Psoas muscle (tissue), 8 donors: Measurements from ENCODE around the gene ANKRD36C. TPM values are rescaled to one million over a fixed set of nuclear protein-coding genes. Genes with fewer than 3 reads are reported as not detected.
"Not testable (repeated sequence)": the region's sequence is repeated elsewhere in the genome, so short reads cannot be mapped to it uniquely, and the experiment has no call there.

Source experiments
- ATAC-seq, 4 donors: fragments of 200-7000 bp; cut with Tn5 transposase; one replicate each; pipeline ENCODE4 v1.9.1; 2020; ENCODE audit warnings: moderate library complexity in 3 of 4, mild to moderate bottlenecking in 2 of 4
- DNase-seq, 2 donors: peaks; one replicate each; pipeline ENCODE4 v3.0.0-alpha.2; 2020
- H3K27ac ChIP-seq: fragments of 200-600 bp; one replicate; pipeline ENCODE4 v1.8.0; 2022
- H3K27me3 ChIP-seq, 3 donors: fragments of 200-600 bp in 1 of 3; one replicate each; pipeline versions ENCODE4 v1.6.1 to v1.8.0; 2013 to 2022; ENCODE audit warnings: low read length in 2 of 3, mild to moderate bottlenecking in 2 of 3, moderate library complexity in 1 of 3; ENCODE audit not compliant: insufficient read depth in 3 of 3
- H3K36me3 ChIP-seq, 2 donors: fragments of 200-600 bp in 1 of 2; one replicate each; pipeline versions ENCODE4 v1.6.1 to v1.8.0; 2013 to 2022; ENCODE audit warnings: low read depth in 1 of 2, mild to moderate bottlenecking in 1 of 2, moderate library complexity in 1 of 2; ENCODE audit not compliant: insufficient read depth in 1 of 2
- H3K4me1 ChIP-seq: fragments of 200-600 bp; one replicate; pipeline ENCODE4 v1.8.0; 2022
- H3K4me3 ChIP-seq: fragments of 200-600 bp; one replicate; pipeline ENCODE4 v1.8.0; 2022; ENCODE audit warnings: mild to moderate bottlenecking
- H3K9me3 ChIP-seq: fragments of 200-600 bp; one replicate; pipeline ENCODE4 v1.8.0; 2022
- WGBS, 3 donors: extraction: QIAGEN DNeasy Blood & Tissue Kit; methylation state at CpG; one replicate each; pipeline versions ENCODE4 v1.1.6 to v1.1.7; 2013; 5-methylcytosine and 5-hydroxymethylcytosine counted together
- intact Hi-C, 2 donors: fragments of 100-400 bp; cut with DNase I; formaldehyde crosslinking; loops; one replicate each; pipeline versions ENCODE4 v1.11.0 to v1.14.2; 2022
- polyA plus RNA-seq, 3 donors: library from polyadenylated mRNA; stranded (reverse); fragments of 200-250 nt; gene quantifications; one replicate each; pipeline ENCODE4 v1.2.3, GENCODE V29; 2013
- total RNA-seq, 4 donors: library from RNA; stranded (reverse); fragmentation: NEBNext Ultra II Directional in 2 of 4; extraction: Animal tissue kit (Norgen Biotek cat#: 25700) in 2 of 4; gene quantifications; one replicate each; pipeline versions ENCODE4 v1.2.1 to v1.2.4, GENCODE V29; 2021 to 2023
- donor health status: healthy with polysubstance abuse.
- donor health status: DM: no; HTN: no; CAD: no; lungs with moderate emphysema.
- donor health status: Bipolar disorder and iron deficiency.
- donor health status: healthy.
- donor health status: DM: yes; HTN: yes; CAD: no.
- donor health status: DM: no; HTN: no; CAD: no.
- donor health status: DM: no; HTN: no; CAD: no.
- donor health status: DM: yes; HTN: yes; CAD: no.

The ANKRD36C gene
- total and polyA plus RNA-seq, 7 donors, result 0.16 to 5.0 (median 1.1) TPM

GRCh38 chr2:95951662-95952061, 40.0 kb downstream of the ANKRD36C start:
- ATAC-seq, intact Hi-C loops, H3K27ac ChIP-seq, DNase-seq, H3K4me1 ChIP-seq, H3K9me3 ChIP-seq, H3K27me3 ChIP-seq, H3K4me3 ChIP-seq: not testable (repeated sequence)
- peaks cover 0 to 27% of the 10 kb centered on the region in 2 donors for H3K36me3 ChIP-seq
- WGBS, 3 donors, result 44 to 52% (median 50%) methylated on average over 2 of the region's 2 CpGs

DNA sequence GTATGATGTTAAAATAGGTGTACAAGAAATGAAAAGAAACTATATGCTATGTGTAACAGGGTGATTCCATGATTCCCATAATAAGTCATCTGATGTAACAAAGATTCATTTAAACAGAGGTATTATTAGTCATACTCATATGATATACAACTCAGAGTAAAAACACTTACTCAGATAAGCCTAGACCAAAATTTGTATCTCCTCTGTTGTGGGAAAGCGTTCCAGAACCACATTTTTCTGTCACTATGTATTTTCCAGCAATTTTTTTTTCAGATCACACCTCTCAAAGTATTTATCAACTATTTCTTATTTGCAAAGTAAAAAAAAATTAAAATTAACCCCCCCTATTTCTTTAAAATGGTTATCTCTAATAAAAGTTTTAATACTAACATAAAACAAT, 43.6 kb downstream of the ANKRD36C start:
- H3K4me1 ChIP-seq, intact Hi-C loops, H3K9me3 ChIP-seq, H3K27ac ChIP-seq, DNase-seq, H3K4me3 ChIP-seq, H3K27me3 ChIP-seq, ATAC-seq: not testable (repeated sequence)
- peaks cover 0 to 35% of the 10 kb centered on the region in 2 donors for H3K36me3 ChIP-seq
- WGBS, 3 donors, result 76 to 78% (median 77%) methylated on average over 1 of the region's 1 CpG

GRCh38 chr2:95939947-95940346, 51.7 kb downstream of the ANKRD36C start:
- H3K4me3 ChIP-seq, intact Hi-C loops: not testable (repeated sequence)

GRCh38 chr2:95930740-95931139, 60.9 kb downstream of the ANKRD36C start:
- peaks cover 0 to 26% of the 10 kb centered on the region in 2 donors for H3K36me3 ChIP-seq
- H3K4me1 ChIP-seq, DNase-seq, H3K27ac ChIP-seq, H3K4me3 ChIP-seq, H3K9me3 ChIP-seq, H3K27me3 ChIP-seq, ATAC-seq, intact Hi-C loops: not testable (repeated sequence)
- WGBS, 3 donors, result 93 to 94% (median 93%) methylated on average over 3 of the region's 3 CpGs

More at GRCh38 chr2:95939947-95940346, 51.7 kb downstream of the ANKRD36C start:
- peaks cover 0 to 17% of the 10 kb centered on the region in 2 donors for H3K36me3 ChIP-seq
- not testable (repeated sequence) for H3K9me3 ChIP-seq, ATAC-seq, H3K27ac ChIP-seq, H3K4me1 ChIP-seq, H3K27me3 ChIP-seq, DNase-seq
- WGBS, 3 donors, result 88 to 91% (median 89%) methylated on average over 11 of the region's 11 CpGs

DNA sequence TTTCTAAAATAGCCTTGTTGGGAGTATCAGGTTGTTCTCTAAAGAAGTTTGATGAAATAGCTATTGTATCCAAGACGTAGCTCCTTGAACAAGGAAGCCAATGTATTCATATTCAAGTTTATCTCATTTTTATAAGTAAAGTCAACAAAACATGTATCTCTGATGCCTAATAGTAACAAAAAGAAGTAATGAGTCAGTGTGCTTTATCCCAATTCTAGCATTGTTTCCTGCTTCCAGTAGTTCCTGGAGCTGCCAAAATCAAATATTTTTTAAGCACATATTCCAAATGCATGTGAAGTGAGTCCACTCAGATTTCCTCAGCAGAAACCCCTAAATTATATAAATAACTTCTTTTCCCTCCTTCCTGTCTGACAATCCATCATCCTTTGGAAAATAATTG, 74.6 kb downstream of the ANKRD36C start:
- H3K4me3 ChIP-seq, H3K9me3 ChIP-seq, ATAC-seq, DNase-seq, H3K27ac ChIP-seq, H3K27me3 ChIP-seq, H3K4me1 ChIP-seq, intact Hi-C loops: not testable (repeated sequence)
- peaks cover 0 to 81% of the 10 kb centered on the region in 2 donors for H3K36me3 ChIP-seq
- 88 to 89% (median 89%) methylated on average over 1 of the region's 1 CpG for WGBS, 3 donors

GRCh38 chr2:95915131-95915530, 76.5 kb downstream of the ANKRD36C start:
- H3K4me1 ChIP-seq, H3K27me3 ChIP-seq, H3K27ac ChIP-seq, DNase-seq, intact Hi-C loops, H3K4me3 ChIP-seq, H3K9me3 ChIP-seq, ATAC-seq: not testable (repeated sequence)
- peaks cover 0 to 71% of the 10 kb centered on the region in 2 donors for H3K36me3 ChIP-seq

GRCh38 chr2:95911431-95911830, 80.2 kb downstream of the ANKRD36C start:
- H3K4me3 ChIP-seq, ATAC-seq, intact Hi-C loops, H3K27me3 ChIP-seq, H3K9me3 ChIP-seq, H3K27ac ChIP-seq, H3K4me1 ChIP-seq, DNase-seq: not testable (repeated sequence)
- H3K36me3 ChIP-seq, result peaks cover 0 to 40% of the 10 kb centered on the region in 2 donors
- whole genome bisulfite sequencing, 3 donors, result 67 to 77% (median 74%) methylated on average over 5 of the region's 5 CpGs

- H3K4me1 ChIP-seq, H3K4me3 ChIP-seq, intact Hi-C loops, DNase-seq, ATAC-seq, H3K9me3 ChIP-seq, H3K27me3 ChIP-seq, H3K27ac ChIP-seq: not testable (repeated sequence)
- WGBS, 3 donors, result 71 to 79% (median 74%) methylated on average over 2 of the region's 2 CpGs
- H3K36me3 ChIP-seq, result peaks cover 0 to 25% of the 10 kb centered on the region in 2 donors
Measured at GRCh38 chr2:95894443-95894842, 97.2 kb downstream of the ANKRD36C start.

DNA sequence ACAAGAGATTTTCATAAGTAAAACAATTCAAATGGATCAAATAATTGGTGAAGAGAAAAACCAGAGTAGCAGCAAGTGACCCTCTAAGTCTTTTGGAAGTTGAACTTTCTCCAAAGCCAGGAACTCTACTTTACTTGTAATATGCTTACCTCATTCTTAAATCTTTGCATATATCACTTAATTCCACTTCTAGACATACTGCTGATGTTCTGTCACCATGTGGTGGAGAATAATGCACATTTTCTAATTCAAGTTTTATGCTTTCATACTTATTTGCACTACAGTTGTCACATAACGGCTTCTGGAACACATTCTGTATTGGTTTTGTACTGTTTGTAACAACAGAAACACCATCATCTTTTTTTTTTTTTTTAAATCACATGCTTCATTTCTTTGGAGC, 123.7 kb downstream of the ANKRD36C start:
- H3K36me3 ChIP-seq, H3K4me3 ChIP-seq, DNase-seq, H3K4me1 ChIP-seq, ATAC-seq, H3K27me3 ChIP-seq, intact Hi-C loops, H3K27ac ChIP-seq, H3K9me3 ChIP-seq: not testable (repeated sequence)
- WGBS, 3 donors, result 95 to 100% (median 95%) methylated on average over 1 of the region's 1 CpG

- no CpG with 5 or more reads among the region's 2 CpGs for WGBS, 3 donors
- H3K4me1 ChIP-seq, intact Hi-C loops, ATAC-seq, H3K36me3 ChIP-seq, H3K27ac ChIP-seq, DNase-seq, H3K4me3 ChIP-seq, H3K27me3 ChIP-seq, H3K9me3 ChIP-seq: not testable (repeated sequence)
Measured at GRCh38 chr2:95867047-95867677, 124.5 kb downstream of the ANKRD36C start.

GRCh38 chr2:95862121-95862520, 129.5 kb downstream of the ANKRD36C start:
- H3K27ac ChIP-seq, H3K9me3 ChIP-seq, intact Hi-C loops, H3K4me1 ChIP-seq, DNase-seq, ATAC-seq, H3K36me3 ChIP-seq, H3K4me3 ChIP-seq, H3K27me3 ChIP-seq: not testable (repeated sequence)
- WGBS, 3 donors, result 34 to 43% (median 41%) methylated on average over 2 to 3 of the region's 3 CpGs
